WI38 (cell line): ENCODE measurements around the gene PRKAR1B.

Experiments used
- H3K4me3 ChIP-seq: 2 replicates; pipeline ENCODE4 v1.5.1; 2011; ENCODE audit warnings: low read depth, mild to moderate bottlenecking, control low read depth, low read length
- TF ChIP-seq, protein P1 (sequence below): IDR thresholded peaks from 2 replicates; pipeline ENCODE4 v1.5.1; 2012; ENCODE audit warnings: low read depth, mild to moderate bottlenecking, control low read depth, low read length

Gene PRKAR1B

GRCh38 chr7:707296-708000 lies 19.6 kb downstream of the PRKAR1B start:
- TF ChIP-seq, protein P1, sequence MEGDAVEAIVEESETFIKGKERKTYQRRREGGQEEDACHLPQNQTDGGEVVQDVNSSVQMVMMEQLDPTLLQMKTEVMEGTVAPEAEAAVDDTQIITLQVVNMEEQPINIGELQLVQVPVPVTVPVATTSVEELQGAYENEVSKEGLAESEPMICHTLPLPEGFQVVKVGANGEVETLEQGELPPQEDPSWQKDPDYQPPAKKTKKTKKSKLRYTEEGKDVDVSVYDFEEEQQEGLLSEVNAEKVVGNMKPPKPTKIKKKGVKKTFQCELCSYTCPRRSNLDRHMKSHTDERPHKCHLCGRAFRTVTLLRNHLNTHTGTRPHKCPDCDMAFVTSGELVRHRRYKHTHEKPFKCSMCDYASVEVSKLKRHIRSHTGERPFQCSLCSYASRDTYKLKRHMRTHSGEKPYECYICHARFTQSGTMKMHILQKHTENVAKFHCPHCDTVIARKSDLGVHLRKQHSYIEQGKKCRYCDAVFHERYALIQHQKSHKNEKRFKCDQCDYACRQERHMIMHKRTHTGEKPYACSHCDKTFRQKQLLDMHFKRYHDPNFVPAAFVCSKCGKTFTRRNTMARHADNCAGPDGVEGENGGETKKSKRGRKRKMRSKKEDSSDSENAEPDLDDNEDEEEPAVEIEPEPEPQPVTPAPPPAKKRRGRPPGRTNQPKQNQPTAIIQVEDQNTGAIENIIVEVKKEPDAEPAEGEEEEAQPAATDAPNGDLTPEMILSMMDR: no peak

GRCh38 chr7:706721-707120 lies 20.4 kb downstream of the PRKAR1B start:
- TF ChIP-seq, protein P1: no peak
- H3K4me3 ChIP-seq: no peak overlapping the region

More at GRCh38 chr7:707296-708000, 19.6 kb downstream of the PRKAR1B start:
- H3K4me3 ChIP-seq: no peak overlapping the region

- H3K4me3 ChIP-seq: no peak overlapping the region
- TF ChIP-seq, protein P1: no peak
Measured at GRCh38 chr7:703049-703448, 24.0 kb downstream of the PRKAR1B start.

DNA sequence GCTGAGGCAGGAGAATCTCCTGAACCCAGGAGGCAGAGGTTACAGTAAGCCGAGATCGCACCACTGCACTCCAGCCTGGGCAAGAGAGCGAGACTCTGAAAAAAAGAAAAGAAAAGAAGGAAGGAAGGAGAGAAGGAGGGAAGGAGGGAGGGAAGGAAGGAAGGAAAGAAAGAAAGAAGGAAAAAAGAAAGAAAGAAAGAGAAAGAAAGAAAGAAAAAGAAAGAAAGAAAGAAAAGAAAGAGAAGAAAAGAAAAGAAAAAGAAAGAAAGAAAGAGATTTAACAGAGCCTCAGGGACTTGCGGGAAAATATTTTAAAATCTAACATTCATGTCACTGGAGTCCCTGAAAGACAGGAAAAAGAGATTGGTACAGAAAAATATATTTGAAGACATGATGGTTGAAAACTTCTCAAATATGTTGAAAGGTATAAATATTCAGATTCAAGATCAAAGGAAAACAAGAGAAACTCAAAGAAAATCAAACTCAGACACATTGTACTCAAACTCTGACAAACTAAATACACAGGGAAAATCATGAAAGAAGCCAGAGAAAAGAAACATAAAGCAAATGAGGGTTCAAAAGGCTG lies 25.9 kb downstream of the PRKAR1B start:
- TF ChIP-seq, protein P1: no peak
- no peak overlapping the region for H3K4me3 ChIP-seq

- H3K4me3 ChIP-seq: no peak overlapping the region
- TF ChIP-seq, protein P1: no peak
Measured at GRCh38 chr7:699476-700170, 27.5 kb downstream of the PRKAR1B start.

DNA sequence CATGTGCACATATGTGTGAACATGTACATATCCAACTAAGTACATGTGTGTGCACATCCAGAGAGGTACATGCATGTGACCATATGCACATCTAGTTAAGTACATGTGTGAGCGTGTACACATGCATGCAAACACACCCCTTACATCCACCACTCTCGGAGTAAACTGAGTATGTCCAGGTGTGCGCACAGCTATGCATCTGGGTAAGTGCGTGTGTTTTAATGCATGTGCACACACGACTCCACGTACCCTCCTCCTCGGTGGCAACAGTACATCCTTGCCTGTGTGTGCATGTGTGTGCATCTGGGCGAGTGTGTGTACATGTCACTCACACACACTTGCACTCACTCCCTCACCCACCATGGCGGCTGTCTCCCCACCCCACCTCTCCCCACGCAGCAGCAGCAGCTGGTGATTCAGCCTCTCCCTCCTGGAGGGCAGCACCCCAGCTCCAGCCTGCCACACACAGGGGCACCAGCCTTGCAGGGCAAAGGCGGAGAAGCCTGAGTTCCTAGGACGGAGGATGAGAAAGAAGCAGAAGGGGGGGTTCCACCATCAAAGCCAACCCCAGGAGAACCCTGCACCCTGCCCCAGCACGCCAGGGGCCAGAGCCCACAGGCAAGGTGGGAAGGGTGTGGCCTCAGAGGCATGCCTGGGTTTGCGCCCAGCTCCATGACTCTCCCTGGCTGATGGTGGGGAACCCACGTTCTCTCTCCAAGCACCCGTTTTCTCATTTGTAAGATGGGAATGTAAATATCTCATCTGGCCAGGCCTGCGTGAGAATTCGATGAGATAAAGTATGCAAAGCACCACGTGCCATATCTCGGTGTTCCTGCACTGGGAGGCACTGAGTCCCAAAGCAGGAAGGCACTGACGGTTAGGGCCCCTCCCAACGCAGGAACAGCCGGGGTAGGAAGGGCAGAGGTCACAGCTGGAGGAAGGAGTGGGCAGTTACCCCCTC lies 28.3 kb downstream of the PRKAR1B start:
- no peak overlapping the region for H3K4me3 ChIP-seq
- TF ChIP-seq, protein P1: no peak
